GM12878 (cell line): ENCODE data around the gene RAPGEF1. TPM values are rescaled to one million over a fixed set of nuclear protein-coding genes. Genes with fewer than 3 reads are reported as not detected.

ENCODE experiments used
- ATAC-seq: fragments of 200-7000 bp; cut with Tn5 transposase; 3 replicates; pipeline ENCODE4 v1.9.1; 2020; ENCODE audit warnings: mild to moderate bottlenecking, moderate library complexity
- BruUV-seq: library from RNA; stranded (reverse); fragments of 400-500 nt; replicated peaks from 2 replicates; lab custom pipeline; 2021; lab: Mats Ljungman, UMichigan
- CTCF ChIA-PET: fragments of 300-600 bp; sonication (Branson Sonifier 250); formaldehyde crosslinking; extraction: SDS; loops from one replicate; lab custom pipeline; 2021; ENCODE audit warnings: inconsistent platforms; lab: Yijun Ruan, JAX
- POLR2A ChIA-PET: fragments of 350-600 bp; formaldehyde crosslinking; extraction: SDS; loops from one replicate; lab custom pipeline; 2021; ENCODE audit warnings: inconsistent platforms; lab: Charles Lee
- RAD21 ChIA-PET: fragments of 300-600 bp; sonication (Branson Sonifier 250); formaldehyde crosslinking; loops from one replicate; lab custom pipeline; 2023; ENCODE audit warnings: antibody characterized with exemption; ENCODE audit not compliant: unreplicated experiment; lab: Charles Lee
- SMC1A ChIA-PET: fragments of 300-600 bp; sonication (Branson Sonifier 250); formaldehyde crosslinking; loops from one replicate; lab custom pipeline; 2023; ENCODE audit not compliant: unreplicated experiment, uncharacterized antibody; lab: Charles Lee
- DNase-seq: peaks from one replicate; pipeline ENCODE4 v3.0.0-alpha.2; 2011; ENCODE audit warnings: low read depth, low spot score
- FAIRE-seq: peaks from 3 replicates; lab custom pipeline; 2011; peaks lifted over from hg19 to GRCh38; lab: Jason Lieb, UNC
- H2AFZ ChIP-seq: 2 replicates; pipeline ENCODE4 v1.6.0; 2011; ENCODE audit warnings: low read depth, low read length, control low read depth; ENCODE audit not compliant: control insufficient read depth
- H3K27ac ChIP-seq: 2 replicates; pipeline ENCODE4 v1.5.1; 2011; ENCODE audit warnings: control low read depth; ENCODE audit not compliant: control insufficient read depth, insufficient read depth
- H3K27me3 ChIP-seq, 2 experiments: replicated peaks in 1 of 2; 2 replicates each; pipeline versions ENCODE4 v1.6.0 to v1.6.1; 2011; ENCODE audit warnings: low read length in 1 of 2; ENCODE audit not compliant: control insufficient read depth in 2 of 2, insufficient read depth in 2 of 2
- H3K36me3 ChIP-seq, 2 experiments: 2 replicates each; pipeline ENCODE4 v1.5.1; 2011; ENCODE audit warnings: low read length in 1 of 2; ENCODE audit not compliant: control insufficient read depth in 2 of 2, insufficient read depth in 2 of 2
- H3K4me1 ChIP-seq: 2 replicates; pipeline ENCODE4 v1.6.1; 2011; ENCODE audit warnings: mild to moderate bottlenecking, low read length, moderate library complexity, mixed read lengths; ENCODE audit not compliant: control insufficient read depth, insufficient read depth
- H3K4me2 ChIP-seq: 2 replicates; pipeline ENCODE4 v1.6.0; 2011; ENCODE audit warnings: control low read depth; ENCODE audit not compliant: control insufficient read depth, insufficient read depth
- H3K4me3 ChIP-seq: fragments of 200-600 bp; sonication (generic); 2 replicates; pipeline ENCODE4 v1.5.1; 2016
- H3K79me2 ChIP-seq: 2 replicates; pipeline ENCODE4 v1.6.0; 2011; ENCODE audit warnings: low read length; ENCODE audit not compliant: control insufficient read depth, insufficient read depth
- H3K9ac ChIP-seq: 2 replicates; pipeline ENCODE4 v1.8.0; 2011; ENCODE audit warnings: low read length, control low read depth, mixed read lengths; ENCODE audit not compliant: control insufficient read depth, insufficient read depth
- H3K9me3 ChIP-seq: replicated peaks from 3 replicates; pipeline ENCODE4 v1.5.1; 2011; ENCODE audit warnings: mild to moderate bottlenecking, low read length; ENCODE audit not compliant: control insufficient read depth, insufficient read depth
- H4K20me1 ChIP-seq: 2 replicates; pipeline ENCODE4 v1.6.0; 2011; ENCODE audit not compliant: control insufficient read depth, insufficient read depth
- ATF2 ChIP-seq: IDR thresholded peaks from 2 replicates; pipeline ENCODE4 v1.6.1; 2012; ENCODE audit warnings: low read length, inconsistent platforms
- BHLHE40 ChIP-seq, 2 experiments: fragments of 450-650 bp in 1 of 2; IDR thresholded peaks; 2 replicates each; pipeline ENCODE4 v1.6.1; 2011 to 2017; ENCODE audit warnings: low read depth in 2 of 2, borderline replicate concordance in 1 of 2, improper control_type of control experiment in 1 of 2, low read length in 1 of 2, mild to moderate bottlenecking in 1 of 2
- CREB1 ChIP-seq: IDR thresholded peaks from 2 replicates; pipeline ENCODE4 v1.6.1; 2012; ENCODE audit warnings: low read depth, mild to moderate bottlenecking, inconsistent platforms
- E4F1 ChIP-seq: fragments of 450-650 bp; IDR thresholded peaks from 2 replicates; pipeline ENCODE4 v1.6.1; 2018; ENCODE audit warnings: borderline replicate concordance, mild to moderate bottlenecking; ENCODE audit not compliant: partially characterized antibody
- EED ChIP-seq: sonication (generic); IDR thresholded peaks from 2 replicates; pipeline ENCODE4 v1.6.1; 2016; ENCODE audit warnings: antibody characterized with exemption, low read depth
- ESRRA ChIP-seq: IDR thresholded peaks from 2 replicates; pipeline ENCODE4 v1.6.1; 2012; ENCODE audit warnings: mild to moderate bottlenecking, low read length, improper control_type of control experiment
- HDAC6 ChIP-seq: fragments of 200-600 bp; sonication (generic); IDR thresholded peaks from one replicate; pipeline ENCODE4 v1.8.0; 2017; ENCODE audit warnings: antibody characterized with exemption; ENCODE audit not compliant: unreplicated experiment
- LARP7 ChIP-seq: fragments of 450-650 bp; IDR thresholded peaks from 2 replicates; pipeline ENCODE4 v1.6.1; 2017; ENCODE audit warnings: mild to moderate bottlenecking
- MTA2 ChIP-seq: fragments of 450-650 bp; IDR thresholded peaks from 2 replicates; pipeline ENCODE4 v1.6.1; 2016; ENCODE audit warnings: low read depth, mild to moderate bottlenecking, moderate library complexity
- MTA3 ChIP-seq: IDR thresholded peaks from 2 replicates; pipeline ENCODE4 v1.6.1; 2012; ENCODE audit warnings: low read length, inconsistent platforms, borderline replicate concordance
- NRF1 ChIP-seq: conservative IDR thresholded peaks from 2 replicates; pipeline ENCODE4 v1.6.1; 2011; ENCODE audit warnings: mild to moderate bottlenecking, low read depth, low read length, improper control_type of control experiment
- PML ChIP-seq: IDR thresholded peaks from 2 replicates; pipeline ENCODE4 v1.6.1; 2012; ENCODE audit warnings: low read length, inconsistent platforms
- SMAD5 ChIP-seq: IDR thresholded peaks from 2 replicates; pipeline ENCODE4 v1.6.1; 2016; ENCODE audit warnings: antibody characterized with exemption, low read depth
- WGBS: methylation state at CpG from one replicate; pipeline ENCODE4 v1.1.6; 2016; ENCODE audit warnings: low lambda C conversion rate; ENCODE audit not compliant: insufficient replicate concordance, insufficient coverage; ENCODE audit errors: missing lambda C conversion rate; 5-methylcytosine and 5-hydroxymethylcytosine counted together
- in situ Hi-C: fragments of 300-500 bp; cut with MboI; formaldehyde crosslinking; loops from 9 replicates; pipeline ENCODE4 v1.14.3; 2018; ENCODE audit warnings: mixed read lengths
- intact Hi-C: fragments of 100-400 bp; cut with micrococcal nuclease; formaldehyde crosslinking; loops from one replicate; pipeline ENCODE4 v1.14.2; 2022; ENCODE audit not compliant: unreplicated experiment
- polyA plus RNA-seq, 11 experiments: library from polyadenylated mRNA; depleted of rRNA in 4 of 11; unstranded in 6 of 11; stranded (reverse) in 5 of 11; fragments of >200 nt; fragmentation: Nextera tagmentation in 4 of 11; fragmentation: Illumina TruSeq in 1 of 11; extraction: Ambion mirVana in 4 of 11; extraction: Trizol in 1 of 11; gene quantifications; 1 replicate in 1 of 11; 2 replicates in 10 of 11; pipeline versions ENCODE4 v1.2.1 to v1.2.3, GENCODE V29; 2011 to 2016; ENCODE audit warnings: inconsistent platforms in 2 of 11, missing spikeins in 2 of 11, low read depth in 1 of 11
- total RNA-seq, 4 experiments: library from RNA; depleted of rRNA in 3 of 4; stranded (reverse); fragments of >200 nt in 3 of 4; fragmentation: Illumina TruSeq in 1 of 4; extraction: Trizol in 1 of 4; gene quantifications; 2 replicates each; pipeline versions ENCODE4 v1.2.1 to v1.2.3, GENCODE V29; 2013 to 2021
- TF ChIP-seq, protein P1 (sequence below): IDR thresholded peaks from 2 replicates; pipeline ENCODE4 v1.6.1; 2012; ENCODE audit warnings: improper control_type of control experiment, low read depth, low read length; ENCODE audit not compliant: insufficient replicate concordance

Gene RAPGEF1
- total and polyA plus RNA-seq, 10 of the 15 experiments (the other 5 are each of a cell fraction or from before 2014, with no cell fraction given) = 0.42 to 113 (median 45.9) TPM

GRCh38 chr9:131732061-131732526 is 7.8 kb downstream of the RAPGEF1 start:
- FAIRE-seq (no peak), DNase-seq (no peak), ATAC-seq (no peak)
- Histone ChIP-seq H3K79me2 (peaks cover 94% of the 10 kb centered on the region), H3K9ac (peak overlapping the region; percentile 77), H2AFZ (no peak overlapping the region), H3K27ac (peak overlapping the region; percentile 99), H3K4me2 (peak overlapping the region; percentile 97), H3K4me1 (peaks cover 78% of the 10 kb centered on the region), H3K9me3 (no peaks in the 10 kb centered on the region), H3K36me3 (no peaks in the 10 kb centered on the region; a peak in 1 of 4 replicates), H3K27me3 (no peaks in the 10 kb centered on the region), H4K20me1 (no peaks in the 10 kb centered on the region), H3K4me3 (peak overlapping the region; percentile 72)
- ChIA-PET SMC1A (interaction anchor here (0.6 to 21.2 kb wide), 12 partner anchors 8 to 244 kb away, joined by 3 to 535 read pairs (median 14); no protein-coding TSS in a partner anchor), POLR2A (interaction anchor here (0.6 to 17.4 kb wide), 6 partner anchors 13 to 131 kb away, joined by 4 to 291 read pairs (median 29); no protein-coding TSS in a partner anchor), CTCF (interaction anchor here (0.7 to 17.1 kb wide), 12 partner anchors 8 to 110 kb away, joined by 3 to 197 read pairs (median 4); no protein-coding TSS in a partner anchor), RAD21 (interaction anchor here (1.0 to 17.7 kb wide), 15 partner anchors 10 to 359 kb away, joined by 3 to 408 read pairs (median 7); no protein-coding TSS in a partner anchor)
- WGBS = 42% methylated on average over 8 of the region's 8 CpGs
- BruUV-seq = no TSS peak
- in situ Hi-C loops = no loop called here
- intact Hi-C loops = loop anchor here (10.0 kb wide), 1 partner anchor 337 kb away; the partner anchor contains the start of gene PRRC2B
- no peak for TF ChIP-seq MTA3
- TF ChIP-seq NRF1 = no peak
- no peak for TF ChIP-seq SMAD5
- TF ChIP-seq PML = no peak
- TF ChIP-seq EED = 0 out of 2 replicates have a peak, but pooled peaks have one; percentile 33
- no peak for TF ChIP-seq ESRRA
- no peak for TF ChIP-seq CREB1
- no peak for TF ChIP-seq HDAC6
- no peak for TF ChIP-seq E4F1
- TF ChIP-seq BHLHE40 (IDR thresholded peaks at IDR 0.05; ENCODE audit: borderline replicate concordance in 1 of 2, low read depth in 2 of 2, low read length in 1 of 2) = 0 out of 4 replicates have a peak, but pooled peaks have one; percentile 38 to 53
- no peak for TF ChIP-seq MTA2
- TF ChIP-seq ATF2 = no peak
- TF ChIP-seq, protein P1, sequence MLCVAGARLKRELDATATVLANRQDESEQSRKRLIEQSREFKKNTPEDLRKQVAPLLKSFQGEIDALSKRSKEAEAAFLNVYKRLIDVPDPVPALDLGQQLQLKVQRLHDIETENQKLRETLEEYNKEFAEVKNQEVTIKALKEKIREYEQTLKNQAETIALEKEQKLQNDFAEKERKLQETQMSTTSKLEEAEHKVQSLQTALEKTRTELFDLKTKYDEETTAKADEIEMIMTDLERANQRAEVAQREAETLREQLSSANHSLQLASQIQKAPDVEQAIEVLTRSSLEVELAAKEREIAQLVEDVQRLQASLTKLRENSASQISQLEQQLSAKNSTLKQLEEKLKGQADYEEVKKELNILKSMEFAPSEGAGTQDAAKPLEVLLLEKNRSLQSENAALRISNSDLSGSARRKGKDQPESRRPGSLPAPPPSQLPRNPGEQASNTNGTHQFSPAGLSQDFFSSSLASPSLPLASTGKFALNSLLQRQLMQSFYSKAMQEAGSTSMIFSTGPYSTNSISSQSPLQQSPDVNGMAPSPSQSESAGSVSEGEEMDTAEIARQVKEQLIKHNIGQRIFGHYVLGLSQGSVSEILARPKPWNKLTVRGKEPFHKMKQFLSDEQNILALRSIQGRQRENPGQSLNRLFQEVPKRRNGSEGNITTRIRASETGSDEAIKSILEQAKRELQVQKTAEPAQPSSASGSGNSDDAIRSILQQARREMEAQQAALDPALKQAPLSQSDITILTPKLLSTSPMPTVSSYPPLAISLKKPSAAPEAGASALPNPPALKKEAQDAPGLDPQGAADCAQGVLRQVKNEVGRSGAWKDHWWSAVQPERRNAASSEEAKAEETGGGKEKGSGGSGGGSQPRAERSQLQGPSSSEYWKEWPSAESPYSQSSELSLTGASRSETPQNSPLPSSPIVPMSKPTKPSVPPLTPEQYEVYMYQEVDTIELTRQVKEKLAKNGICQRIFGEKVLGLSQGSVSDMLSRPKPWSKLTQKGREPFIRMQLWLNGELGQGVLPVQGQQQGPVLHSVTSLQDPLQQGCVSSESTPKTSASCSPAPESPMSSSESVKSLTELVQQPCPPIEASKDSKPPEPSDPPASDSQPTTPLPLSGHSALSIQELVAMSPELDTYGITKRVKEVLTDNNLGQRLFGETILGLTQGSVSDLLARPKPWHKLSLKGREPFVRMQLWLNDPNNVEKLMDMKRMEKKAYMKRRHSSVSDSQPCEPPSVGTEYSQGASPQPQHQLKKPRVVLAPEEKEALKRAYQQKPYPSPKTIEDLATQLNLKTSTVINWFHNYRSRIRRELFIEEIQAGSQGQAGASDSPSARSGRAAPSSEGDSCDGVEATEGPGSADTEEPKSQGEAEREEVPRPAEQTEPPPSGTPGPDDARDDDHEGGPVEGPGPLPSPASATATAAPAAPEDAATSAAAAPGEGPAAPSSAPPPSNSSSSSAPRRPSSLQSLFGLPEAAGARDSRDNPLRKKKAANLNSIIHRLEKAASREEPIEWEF = no peak
- TF ChIP-seq LARP7 = no peak
